Mononuclear cell (primary cell): Measurements from ENCODE around the gene LEKR1. TPM values are rescaled to one million over a fixed set of nuclear protein-coding genes. Genes with fewer than 3 reads are reported as not detected.

Source experiments
- H3K27me3 ChIP-seq: 2 replicates; pipeline ENCODE4 v1.6.0; 2011; ENCODE audit warnings: low read length, control low read depth; ENCODE audit not compliant: insufficient read depth
- H3K4me1 ChIP-seq: 2 replicates; pipeline ENCODE4 v1.5.1; 2011; ENCODE audit warnings: mild to moderate bottlenecking, low read length, control low read depth; ENCODE audit not compliant: insufficient read depth
- H3K4me3 ChIP-seq: 2 replicates; pipeline ENCODE4 v1.5.1; 2011; ENCODE audit warnings: mild to moderate bottlenecking, low read length, moderate library complexity
- H3K9me3 ChIP-seq: 2 replicates; pipeline ENCODE4 v1.5.1; 2011; ENCODE audit warnings: low read depth, mild to moderate bottlenecking, control low read depth, low read length
- total RNA-seq: library from RNA; depleted of rRNA; stranded (reverse); fragments of >200 nt; gene quantifications from one replicate; pipeline ENCODE4 v1.2.3, GENCODE V29; 2012

The LEKR1 gene
- total RNA-seq, 1 donor = 9.4 TPM

DNA sequence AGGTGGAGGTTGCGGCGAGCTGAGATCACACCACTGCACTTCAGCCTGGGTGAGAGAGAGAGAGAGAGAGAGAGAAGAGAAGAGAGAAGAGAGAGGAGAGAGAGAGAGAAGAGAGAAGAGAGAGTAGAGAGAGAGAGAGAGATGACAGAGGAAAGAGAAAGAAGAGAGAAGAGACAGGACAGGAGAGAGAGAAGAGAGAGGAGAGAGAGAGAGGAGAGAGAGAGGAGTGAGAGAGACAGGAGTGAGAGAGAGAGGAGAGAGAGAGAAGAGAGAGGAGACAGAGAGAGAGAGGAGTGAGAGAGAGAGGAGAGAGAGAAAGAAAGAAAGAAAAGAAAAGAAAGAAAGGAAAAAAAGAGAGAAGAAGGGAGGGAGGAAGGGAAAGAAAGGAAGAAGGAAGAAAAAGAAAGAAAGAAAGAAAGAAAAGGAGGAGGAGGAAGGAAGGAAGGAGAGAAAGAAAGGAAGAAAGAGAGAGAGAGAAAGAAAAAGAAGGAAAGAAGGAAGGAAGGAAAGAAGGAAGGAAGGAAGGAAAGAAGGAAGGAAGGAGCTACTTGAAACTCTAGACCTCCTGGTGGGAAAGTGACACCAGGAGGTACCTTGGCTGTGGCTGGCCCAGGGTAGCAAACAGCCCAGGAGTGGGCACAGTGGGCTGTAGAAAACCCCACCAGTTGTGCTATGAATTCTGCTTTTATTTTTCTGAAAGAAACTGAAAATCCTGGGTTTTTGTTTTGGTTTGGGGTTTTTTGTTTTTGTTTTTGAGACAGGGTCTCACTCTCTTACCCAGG lies 245.8 kb downstream of the LEKR1 start:
- no peak overlapping the region for H3K4me3 ChIP-seq
- peaks cover 4% of the 10 kb centered on the region for H3K4me1 ChIP-seq
- H3K27me3 ChIP-seq = no peaks in the 10 kb centered on the region
- no peaks in the 10 kb centered on the region for H3K9me3 ChIP-seq

DNA sequence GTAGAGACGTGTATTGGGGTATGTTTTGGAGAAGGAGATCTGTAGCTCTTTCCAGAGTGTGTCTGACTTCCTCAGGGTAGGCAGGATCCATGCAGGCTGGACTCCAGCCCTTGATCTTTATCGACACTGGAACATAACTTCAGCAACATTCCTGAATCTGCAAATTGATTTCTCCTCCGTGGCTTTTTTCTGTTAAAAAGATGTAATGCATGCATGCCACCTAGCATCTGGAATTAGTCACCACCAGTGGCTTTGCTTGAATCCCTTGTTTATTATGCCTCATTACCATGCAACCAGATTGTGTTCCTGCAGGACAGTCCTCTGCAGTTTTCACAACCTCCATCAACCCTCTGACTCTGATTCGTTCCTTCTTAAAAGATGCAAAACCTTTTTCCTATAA lies 247.7 kb downstream of the LEKR1 start:
- H3K27me3 ChIP-seq = no peaks in the 10 kb centered on the region
- H3K4me1 ChIP-seq = no peaks in the 10 kb centered on the region
- H3K4me3 ChIP-seq = no peak overlapping the region
- H3K9me3 ChIP-seq = no peaks in the 10 kb centered on the region

DNA sequence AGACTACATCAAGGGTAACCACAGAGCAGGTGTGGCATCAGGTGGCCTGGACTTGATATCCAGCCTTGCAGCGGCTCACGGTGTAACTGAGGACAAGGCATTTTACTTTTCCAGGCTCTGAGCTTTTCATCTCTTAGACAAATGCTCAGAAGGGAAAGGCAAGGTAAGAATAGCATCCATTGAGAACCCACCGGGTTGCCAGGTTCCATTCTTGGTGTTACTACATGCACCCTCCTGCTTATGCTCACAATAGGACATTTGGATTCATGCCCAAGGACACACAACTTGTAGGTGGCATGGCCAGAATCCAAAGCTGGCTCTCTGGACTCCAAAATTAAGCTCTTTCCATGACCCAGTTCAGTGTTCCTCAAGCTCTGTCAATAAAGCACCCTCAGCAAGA lies 248.3 kb downstream of the LEKR1 start:
- Histone ChIP-seq H3K27me3 (no peaks in the 10 kb centered on the region), H3K9me3 (no peaks in the 10 kb centered on the region), H3K4me3 (no peak overlapping the region), H3K4me1 (no peaks in the 10 kb centered on the region)

DNA sequence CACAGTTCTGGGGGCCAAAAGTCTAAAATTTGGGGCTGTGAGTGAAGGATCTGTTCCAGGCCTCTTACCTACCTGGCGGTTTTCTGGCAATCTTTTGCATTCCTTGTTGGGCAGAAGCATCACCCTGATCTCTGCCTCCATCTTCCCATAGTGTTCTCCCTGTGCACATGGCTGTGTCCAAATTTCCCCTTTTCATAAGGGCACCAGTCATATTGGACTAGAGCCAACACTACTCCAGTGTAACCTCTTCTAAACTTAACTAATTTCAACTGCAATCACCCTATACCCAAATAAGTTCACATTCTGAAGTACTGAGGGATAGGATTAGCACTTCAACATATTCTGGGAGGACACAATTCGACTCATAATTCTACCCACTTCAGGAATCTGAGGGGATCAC lies 248.8 kb downstream of the LEKR1 start:
- Histone ChIP-seq H3K4me1 (no peaks in the 10 kb centered on the region), H3K27me3 (no peaks in the 10 kb centered on the region), H3K9me3 (no peaks in the 10 kb centered on the region), H3K4me3 (no peak overlapping the region)

DNA sequence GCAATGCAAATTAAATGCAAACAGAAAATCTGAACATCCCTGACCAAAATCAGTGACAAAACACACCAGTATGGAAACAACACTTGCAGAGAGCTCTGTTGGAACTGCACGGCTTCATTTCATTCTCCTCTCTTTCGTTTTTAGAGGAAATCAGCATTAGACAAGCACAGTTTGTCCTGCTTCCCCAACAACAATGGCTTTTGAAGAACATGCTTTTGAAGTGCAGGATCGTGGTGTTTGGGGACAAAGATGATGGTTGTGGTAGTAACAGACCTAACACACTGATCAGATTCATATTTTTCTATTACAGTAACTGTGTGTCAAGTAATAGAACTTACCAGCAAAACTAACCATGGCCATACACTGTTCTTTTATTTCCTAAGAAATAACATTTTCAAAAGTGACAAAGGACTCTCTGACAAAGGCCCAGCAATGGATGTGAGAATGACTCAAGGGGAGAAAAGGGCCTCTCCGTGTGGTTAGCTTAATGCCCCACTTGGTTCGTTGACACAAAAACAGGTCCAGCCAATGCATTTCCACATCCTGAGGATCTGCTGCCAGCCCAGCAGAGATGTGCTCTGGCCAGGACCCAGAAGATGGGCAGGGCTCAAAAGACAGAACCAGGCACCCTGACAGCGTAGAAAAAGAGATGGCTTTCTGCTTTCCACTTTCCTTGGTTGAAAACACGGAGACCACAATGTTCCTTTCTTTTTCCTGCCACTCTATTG lies 249.7 kb downstream of the LEKR1 start:
- Histone ChIP-seq H3K4me1 (no peaks in the 10 kb centered on the region), H3K9me3 (no peaks in the 10 kb centered on the region), H3K4me3 (no peak overlapping the region), H3K27me3 (no peaks in the 10 kb centered on the region)

DNA sequence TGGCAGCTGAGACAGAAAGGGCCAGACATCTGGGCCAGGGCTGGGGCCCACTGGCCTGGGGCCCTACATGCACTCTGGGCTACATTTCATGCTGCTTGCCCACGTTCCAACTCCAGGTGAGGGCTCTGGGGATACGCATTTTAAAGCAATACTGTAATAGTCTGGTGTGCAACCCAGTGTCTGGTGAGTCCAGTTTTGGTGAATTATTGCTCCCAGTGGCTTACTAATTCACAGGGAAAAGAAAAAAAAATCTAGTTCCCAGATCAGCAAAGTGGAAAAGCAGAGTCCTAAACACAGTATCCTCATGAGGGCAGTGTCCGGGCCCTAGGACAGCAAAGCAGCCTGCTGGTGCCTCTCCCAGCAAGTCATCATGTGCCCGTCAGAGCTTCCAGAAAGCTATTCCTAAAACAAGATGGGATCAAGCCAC lies 251.4 kb downstream of the LEKR1 start:
- H3K27me3 ChIP-seq = no peaks in the 10 kb centered on the region
- no peaks in the 10 kb centered on the region for H3K9me3 ChIP-seq
- H3K4me3 ChIP-seq = no peak overlapping the region
- H3K4me1 ChIP-seq = peaks cover 5% of the 10 kb centered on the region

DNA sequence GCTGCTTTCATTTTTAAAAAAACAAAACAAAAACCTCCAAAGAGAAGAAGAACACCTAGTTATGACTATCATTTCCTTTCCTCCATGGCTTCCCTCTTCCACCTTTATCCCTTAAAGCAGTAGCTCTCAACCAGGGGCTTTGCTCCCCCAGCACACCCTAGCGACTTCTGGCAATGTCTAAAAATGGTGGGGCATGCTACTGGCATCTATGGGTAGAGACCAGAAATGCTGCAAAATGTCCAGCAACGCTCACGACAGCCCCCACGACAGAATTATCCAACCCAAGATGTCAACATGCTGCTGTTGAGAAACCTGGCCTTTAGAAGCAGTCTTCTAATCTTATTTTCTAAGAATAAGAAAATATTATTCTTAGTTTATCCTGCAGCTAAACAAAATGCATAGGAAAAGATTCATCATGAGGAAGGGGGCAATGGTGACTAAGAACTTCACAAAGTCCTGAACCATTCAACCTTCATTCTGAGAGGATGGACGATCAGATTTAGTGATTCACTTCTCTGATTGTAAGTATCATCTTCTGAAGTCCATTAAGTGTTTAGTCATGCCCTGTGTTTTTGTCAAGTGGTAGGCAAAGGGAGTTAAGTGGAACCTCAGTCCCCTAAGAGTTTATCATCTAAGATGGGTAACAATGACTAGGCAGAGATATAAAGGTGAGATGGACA lies 252.1 kb downstream of the LEKR1 start:
- Histone ChIP-seq H3K4me3 (no peak overlapping the region), H3K27me3 (no peaks in the 10 kb centered on the region), H3K9me3 (no peaks in the 10 kb centered on the region), H3K4me1 (peaks cover 5% of the 10 kb centered on the region)

DNA sequence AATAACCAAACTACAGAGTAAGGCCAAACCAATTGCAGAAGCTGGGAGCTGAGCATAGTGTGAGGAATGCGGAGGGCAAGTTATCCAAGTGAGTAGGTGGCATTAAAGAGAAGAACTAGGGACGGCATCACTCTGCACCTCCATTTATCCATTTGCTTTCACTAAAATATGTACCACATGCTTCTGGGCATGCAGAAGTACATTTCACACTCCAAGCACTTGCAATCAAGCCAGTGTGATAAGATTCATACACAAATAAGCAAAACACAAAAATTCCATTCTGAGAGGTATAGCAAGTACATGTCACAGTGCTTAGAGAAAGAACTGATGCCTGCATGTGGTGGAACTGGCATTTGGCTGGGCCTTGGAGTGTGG lies 252.6 kb downstream of the LEKR1 start:
- H3K27me3 ChIP-seq = no peaks in the 10 kb centered on the region
- no peaks in the 10 kb centered on the region for H3K9me3 ChIP-seq
- no peak overlapping the region for H3K4me3 ChIP-seq
- peaks cover 5% of the 10 kb centered on the region for H3K4me1 ChIP-seq

DNA sequence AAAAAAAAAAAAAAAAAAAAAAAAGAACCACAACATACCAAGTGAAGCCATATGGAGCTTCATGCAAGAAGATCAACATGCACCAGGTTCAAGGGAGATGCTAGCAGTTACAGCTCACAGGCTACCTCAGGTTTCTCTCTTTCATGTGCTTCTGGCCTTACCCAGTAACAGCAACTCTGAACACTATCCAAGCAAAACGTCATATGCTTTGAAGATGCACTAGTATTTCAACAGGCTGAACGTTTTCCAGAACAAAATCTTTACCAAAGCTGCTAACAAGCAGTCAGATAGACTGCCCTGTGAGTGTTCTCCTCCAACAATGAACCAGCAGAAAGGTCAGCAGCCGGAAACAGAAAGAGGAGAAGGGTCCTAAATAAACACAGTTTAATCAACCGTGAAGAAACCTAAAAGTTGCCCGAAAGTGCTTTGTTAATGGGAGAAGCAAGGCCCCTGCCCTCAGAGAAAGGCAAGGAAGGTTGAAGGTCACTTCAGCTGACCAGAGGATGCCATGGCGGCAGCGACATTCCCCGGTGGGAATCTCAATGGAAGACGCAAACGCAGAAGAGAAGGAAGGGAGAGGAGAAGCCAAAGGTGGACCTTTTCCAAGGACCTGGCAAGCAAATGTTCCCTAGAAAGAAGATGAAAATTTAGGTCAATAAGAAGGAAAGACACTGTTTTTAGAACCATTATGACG lies 253.7 kb downstream of the LEKR1 start:
- no peak overlapping the region for H3K4me3 ChIP-seq
- no peaks in the 10 kb centered on the region for H3K27me3 ChIP-seq
- no peaks in the 10 kb centered on the region for H3K9me3 ChIP-seq
- H3K4me1 ChIP-seq = peaks cover 5% of the 10 kb centered on the region

DNA sequence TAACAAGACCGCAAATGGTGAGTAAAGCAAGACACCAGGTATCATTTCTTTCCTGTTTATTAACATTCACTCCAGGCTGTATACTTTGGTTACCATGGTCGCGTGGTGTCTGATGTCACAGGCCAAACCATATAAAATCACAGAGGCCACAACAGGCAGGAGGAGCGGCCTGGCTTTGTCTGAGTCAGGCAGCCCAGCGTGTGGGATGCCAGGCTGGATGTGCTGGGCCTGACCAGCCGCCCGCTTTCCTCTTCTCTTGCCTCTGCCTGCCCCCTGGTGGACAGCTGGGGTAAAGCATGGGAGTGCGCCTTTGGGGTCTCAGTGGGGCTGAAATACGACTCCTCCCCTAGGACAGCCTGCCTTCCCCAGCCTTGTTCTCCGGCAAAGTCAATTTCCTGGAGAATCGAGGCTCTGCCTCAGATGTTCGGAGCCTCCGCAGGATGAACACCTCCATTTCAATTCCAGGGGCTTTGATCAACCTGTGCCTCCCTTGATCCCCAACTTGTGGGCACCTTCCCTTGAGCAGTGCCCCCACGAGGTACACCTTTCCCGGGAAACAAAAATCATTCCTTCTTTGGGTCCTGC lies 255.6 kb downstream of the LEKR1 start:
- no peaks in the 10 kb centered on the region for H3K27me3 ChIP-seq
- no peaks in the 10 kb centered on the region for H3K9me3 ChIP-seq
- H3K4me3 ChIP-seq = no peak overlapping the region
- H3K4me1 ChIP-seq = peaks cover 5% of the 10 kb centered on the region

DNA sequence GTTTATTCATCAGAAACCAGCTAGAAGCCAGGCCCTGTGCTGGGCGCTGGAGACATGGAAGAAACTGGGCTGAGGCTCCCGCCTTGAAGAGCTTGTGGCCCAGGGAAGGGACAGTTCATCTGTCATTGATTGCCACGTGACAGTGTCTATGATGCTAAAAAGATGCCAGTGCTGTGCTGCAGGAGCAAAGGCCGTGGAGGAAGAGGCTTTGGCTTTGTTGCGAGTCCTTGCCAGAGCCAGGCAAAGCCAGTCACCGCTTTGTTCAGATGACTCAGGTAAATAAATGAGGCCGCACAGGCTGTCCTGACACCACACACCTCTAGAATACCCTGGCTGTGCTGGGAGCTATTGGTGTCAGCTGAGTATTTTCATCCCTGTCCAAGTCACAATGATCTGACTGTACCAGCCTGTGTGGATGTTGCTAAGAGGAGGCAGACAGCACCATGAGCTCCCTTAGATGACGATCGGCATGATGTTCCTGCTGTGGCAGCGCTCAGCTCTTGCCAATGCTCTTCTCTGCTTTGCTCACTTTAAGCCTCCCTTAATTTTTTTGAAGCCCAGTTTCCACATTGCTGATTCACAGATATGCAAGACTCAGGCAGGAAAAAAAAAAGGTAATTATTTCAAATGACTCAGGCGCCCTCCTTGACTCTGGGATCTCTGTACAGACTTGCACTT lies 256.3 kb downstream of the LEKR1 start:
- H3K9me3 ChIP-seq = no peaks in the 10 kb centered on the region
- no peaks in the 10 kb centered on the region for H3K27me3 ChIP-seq
- H3K4me1 ChIP-seq = peaks cover 5% of the 10 kb centered on the region
- no peak overlapping the region for H3K4me3 ChIP-seq

DNA sequence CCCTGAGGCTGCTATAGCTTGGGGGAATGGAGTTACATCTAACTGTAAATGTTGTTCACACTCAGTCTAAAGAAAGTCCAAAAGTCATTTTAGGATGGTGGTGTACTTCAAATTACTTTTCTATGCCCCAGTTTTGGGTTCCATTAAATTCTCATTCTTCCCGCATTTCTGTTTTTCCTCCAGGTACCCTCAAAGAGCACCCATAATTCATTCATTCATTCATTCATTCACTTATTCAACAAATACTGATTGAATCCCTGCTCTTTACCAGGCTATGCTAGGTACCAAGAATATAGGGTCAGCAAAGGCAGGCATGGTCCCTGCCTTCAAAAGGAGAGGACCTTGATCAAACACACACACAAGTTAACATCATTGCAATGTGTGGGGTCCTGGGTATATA lies 257.7 kb downstream of the LEKR1 start:
- no peaks in the 10 kb centered on the region for H3K9me3 ChIP-seq
- no peak overlapping the region for H3K4me3 ChIP-seq
- H3K27me3 ChIP-seq = no peaks in the 10 kb centered on the region
- H3K4me1 ChIP-seq = peaks cover 16% of the 10 kb centered on the region

DNA sequence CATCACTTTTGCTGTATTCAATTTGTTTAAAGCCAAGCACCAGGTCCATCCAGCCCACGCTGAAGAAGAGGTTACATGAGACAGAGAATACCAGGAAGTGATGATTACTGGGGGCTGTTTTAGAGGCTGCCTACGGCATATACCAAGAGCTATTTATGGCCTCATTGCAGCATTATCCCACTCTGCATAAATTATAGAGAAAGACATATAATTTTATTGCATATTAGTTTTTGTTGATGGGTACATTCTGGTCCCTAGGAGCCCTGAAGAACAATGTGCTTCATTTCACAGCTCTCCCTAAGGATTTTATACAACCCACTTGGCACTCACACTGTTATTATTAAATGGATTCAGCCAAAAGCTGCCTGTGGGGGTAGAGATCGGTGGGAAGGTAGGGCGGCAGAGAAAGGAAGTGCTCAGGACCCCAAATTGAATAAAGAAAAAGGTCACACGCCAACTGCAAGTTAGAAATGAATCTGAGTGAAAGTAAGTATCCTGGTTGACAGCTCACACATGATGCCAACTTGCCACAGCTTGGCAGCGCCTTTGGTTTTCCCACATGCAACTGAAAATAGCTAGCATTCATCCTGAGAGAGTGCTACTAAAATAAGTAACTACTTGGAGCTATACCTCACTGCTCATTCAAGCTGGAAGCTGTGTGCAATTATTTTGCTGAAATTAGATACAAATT lies 260.1 kb downstream of the LEKR1 start:
- peaks cover 32% of the 10 kb centered on the region for H3K4me1 ChIP-seq
- no peak overlapping the region for H3K4me3 ChIP-seq
- H3K27me3 ChIP-seq = no peaks in the 10 kb centered on the region
- no peaks in the 10 kb centered on the region for H3K9me3 ChIP-seq

DNA sequence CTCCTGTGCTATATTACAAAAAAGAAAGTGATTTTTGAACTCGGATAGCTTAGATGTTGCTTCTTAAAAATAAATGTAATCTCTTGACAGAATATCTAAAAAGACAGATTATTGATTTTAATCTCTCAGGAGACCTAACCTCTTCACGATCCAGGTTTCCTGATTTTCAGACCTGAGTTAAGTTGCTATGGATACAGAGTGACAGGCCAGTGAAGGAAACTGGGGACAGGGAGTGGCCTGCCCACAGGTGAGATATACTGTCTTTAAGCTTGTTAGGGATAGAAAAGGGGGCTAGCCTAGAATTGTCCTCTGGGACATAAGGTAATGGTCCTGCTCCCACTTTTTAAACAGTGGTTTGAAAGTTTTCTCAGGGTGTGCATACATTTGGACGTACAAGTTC lies 260.6 kb downstream of the LEKR1 start:
- Histone ChIP-seq H3K4me3 (no peak overlapping the region), H3K9me3 (no peaks in the 10 kb centered on the region), H3K27me3 (no peaks in the 10 kb centered on the region), H3K4me1 (peaks cover 29% of the 10 kb centered on the region)
